GM12878 (cell line): ENCODE results near the gene TCEANC2. TPM values are rescaled to one million over a fixed set of nuclear protein-coding genes. Genes with fewer than 3 reads are reported as not detected.
"Not testable (repeated sequence)": the region's sequence is repeated elsewhere in the genome, so short reads cannot be mapped to it uniquely, and the experiment has no call there.

Source experiments
- ATAC-seq: fragments of 200-7000 bp; cut with Tn5 transposase; 3 replicates; pipeline ENCODE4 v1.9.1; 2020; ENCODE audit warnings: mild to moderate bottlenecking, moderate library complexity
- BruUV-seq: library from RNA; stranded (reverse); fragments of 400-500 nt; replicated peaks from 2 replicates; lab custom pipeline; 2021; lab: Mats Ljungman, UMichigan
- CTCF ChIA-PET: fragments of 300-600 bp; sonication (Branson Sonifier 250); formaldehyde crosslinking; extraction: SDS; loops from one replicate; lab custom pipeline; 2021; ENCODE audit warnings: inconsistent platforms; lab: Yijun Ruan, JAX
- POLR2A ChIA-PET: fragments of 350-600 bp; formaldehyde crosslinking; extraction: SDS; loops from one replicate; lab custom pipeline; 2021; ENCODE audit warnings: inconsistent platforms; lab: Charles Lee
- RAD21 ChIA-PET: fragments of 300-600 bp; sonication (Branson Sonifier 250); formaldehyde crosslinking; loops from one replicate; lab custom pipeline; 2023; ENCODE audit warnings: antibody characterized with exemption; ENCODE audit not compliant: unreplicated experiment; lab: Charles Lee
- SMC1A ChIA-PET: fragments of 300-600 bp; sonication (Branson Sonifier 250); formaldehyde crosslinking; loops from one replicate; lab custom pipeline; 2023; ENCODE audit not compliant: unreplicated experiment, uncharacterized antibody; lab: Charles Lee
- DNase-seq: peaks from one replicate; pipeline ENCODE4 v3.0.0-alpha.2; 2011; ENCODE audit warnings: low read depth, low spot score
- FAIRE-seq: peaks from 3 replicates; lab custom pipeline; 2011; peaks lifted over from hg19 to GRCh38; lab: Jason Lieb, UNC
- H2AFZ ChIP-seq: 2 replicates; pipeline ENCODE4 v1.6.0; 2011; ENCODE audit warnings: low read depth, low read length, control low read depth; ENCODE audit not compliant: control insufficient read depth
- H3K27ac ChIP-seq: 2 replicates; pipeline ENCODE4 v1.5.1; 2011; ENCODE audit warnings: control low read depth; ENCODE audit not compliant: control insufficient read depth, insufficient read depth
- H3K27me3 ChIP-seq, 2 experiments: replicated peaks in 1 of 2; 2 replicates each; pipeline versions ENCODE4 v1.6.0 to v1.6.1; 2011; ENCODE audit warnings: low read length in 1 of 2; ENCODE audit not compliant: control insufficient read depth in 2 of 2, insufficient read depth in 2 of 2
- H3K36me3 ChIP-seq, 2 experiments: 2 replicates each; pipeline ENCODE4 v1.5.1; 2011; ENCODE audit warnings: low read length in 1 of 2; ENCODE audit not compliant: control insufficient read depth in 2 of 2, insufficient read depth in 2 of 2
- H3K4me1 ChIP-seq: 2 replicates; pipeline ENCODE4 v1.6.1; 2011; ENCODE audit warnings: mild to moderate bottlenecking, low read length, moderate library complexity, mixed read lengths; ENCODE audit not compliant: control insufficient read depth, insufficient read depth
- H3K4me2 ChIP-seq: 2 replicates; pipeline ENCODE4 v1.6.0; 2011; ENCODE audit warnings: control low read depth; ENCODE audit not compliant: control insufficient read depth, insufficient read depth
- H3K4me3 ChIP-seq: fragments of 200-600 bp; sonication (generic); 2 replicates; pipeline ENCODE4 v1.5.1; 2016
- H3K79me2 ChIP-seq: 2 replicates; pipeline ENCODE4 v1.6.0; 2011; ENCODE audit warnings: low read length; ENCODE audit not compliant: control insufficient read depth, insufficient read depth
- H3K9ac ChIP-seq: 2 replicates; pipeline ENCODE4 v1.8.0; 2011; ENCODE audit warnings: low read length, control low read depth, mixed read lengths; ENCODE audit not compliant: control insufficient read depth, insufficient read depth
- H3K9me3 ChIP-seq: replicated peaks from 3 replicates; pipeline ENCODE4 v1.5.1; 2011; ENCODE audit warnings: mild to moderate bottlenecking, low read length; ENCODE audit not compliant: control insufficient read depth, insufficient read depth
- H4K20me1 ChIP-seq: 2 replicates; pipeline ENCODE4 v1.6.0; 2011; ENCODE audit not compliant: control insufficient read depth, insufficient read depth
- MAX ChIP-seq: IDR thresholded peaks from 2 replicates; pipeline ENCODE4 v1.6.1; 2012; ENCODE audit warnings: low read depth, low read length, improper control_type of control experiment
- MYC ChIP-seq: IDR thresholded peaks from 2 replicates; pipeline ENCODE4 v1.6.1; 2011; ENCODE audit warnings: mild to moderate bottlenecking, low read length, moderate library complexity, inconsistent platforms; ENCODE audit not compliant: insufficient read depth, insufficient replicate concordance, insufficient read length, severe bottlenecking
- PKNOX1 ChIP-seq: fragments of 450-650 bp; IDR thresholded peaks from 2 replicates; pipeline ENCODE4 v1.6.1; 2016; ENCODE audit warnings: mild to moderate bottlenecking
- SMC3 ChIP-seq: IDR thresholded peaks from 2 replicates; pipeline ENCODE4 v1.6.1; 2011; ENCODE audit warnings: low read length, improper control_type of control experiment, borderline replicate concordance
- STAT3 ChIP-seq: IDR thresholded peaks from 2 replicates; pipeline ENCODE4 v1.6.1; 2011; ENCODE audit warnings: low read depth, low read length, improper control_type of control experiment
- WGBS: methylation state at CpG from one replicate; pipeline ENCODE4 v1.1.6; 2016; ENCODE audit warnings: low lambda C conversion rate; ENCODE audit not compliant: insufficient replicate concordance, insufficient coverage; ENCODE audit errors: missing lambda C conversion rate; 5-methylcytosine and 5-hydroxymethylcytosine counted together
- in situ Hi-C: fragments of 300-500 bp; cut with MboI; formaldehyde crosslinking; loops from 9 replicates; pipeline ENCODE4 v1.14.3; 2018; ENCODE audit warnings: mixed read lengths
- intact Hi-C: fragments of 100-400 bp; cut with micrococcal nuclease; formaldehyde crosslinking; loops from one replicate; pipeline ENCODE4 v1.14.2; 2022; ENCODE audit not compliant: unreplicated experiment
- polyA plus RNA-seq, 11 experiments: library from polyadenylated mRNA; depleted of rRNA in 4 of 11; unstranded in 6 of 11; stranded (reverse) in 5 of 11; fragments of >200 nt; fragmentation: Nextera tagmentation in 4 of 11; fragmentation: Illumina TruSeq in 1 of 11; extraction: Ambion mirVana in 4 of 11; extraction: Trizol in 1 of 11; gene quantifications; 1 replicate in 1 of 11; 2 replicates in 10 of 11; pipeline versions ENCODE4 v1.2.1 to v1.2.3, GENCODE V29; 2011 to 2016; ENCODE audit warnings: inconsistent platforms in 2 of 11, missing spikeins in 2 of 11, low read depth in 1 of 11
- total RNA-seq, 4 experiments: library from RNA; depleted of rRNA in 3 of 4; stranded (reverse); fragments of >200 nt in 3 of 4; fragmentation: Illumina TruSeq in 1 of 4; extraction: Trizol in 1 of 4; gene quantifications; 2 replicates each; pipeline versions ENCODE4 v1.2.1 to v1.2.3, GENCODE V29; 2013 to 2021

The TCEANC2 gene
- total and polyA plus RNA-seq, 10 of the 15 experiments (the other 5 are each of a cell fraction or from before 2014, with no cell fraction given): 4.4 to 13.2 (median 6.4) TPM

GRCh38 chr1:54091666-54092065 lies 38.3 kb downstream of the TCEANC2 start:
- POLR2A ChIA-PET: no interaction called here
- SMC1A ChIA-PET: interaction anchor here (1.0 kb wide), 1 partner anchor 90 kb away, joined by 3 read pairs; no protein-coding TSS in a partner anchor
- H3K4me3 ChIP-seq: no peak overlapping the region
- FAIRE-seq (no peak), DNase-seq (no peak), ATAC-seq (no peak)
- in situ Hi-C loops (no loop called here), intact Hi-C loops (no loop called here)
- no peak overlapping the region for H3K9ac ChIP-seq
- H3K9me3 ChIP-seq: no peaks in the 10 kb centered on the region
- CTCF ChIA-PET: interaction anchor here (1.2 kb wide), 1 partner anchor 11 kb away, joined by 5 read pairs; no protein-coding TSS in a partner anchor
- no peak overlapping the region for H2AFZ ChIP-seq
- H4K20me1 ChIP-seq: no peaks in the 10 kb centered on the region
- no peak overlapping the region for H3K27ac ChIP-seq
- no peak overlapping the region for H3K4me2 ChIP-seq
- no TSS peak for BruUV-seq
- WGBS: 97% methylated on average over 3 of the region's 3 CpGs
- RAD21 ChIA-PET: no interaction called here
- H3K27me3 ChIP-seq: no peaks in the 10 kb centered on the region
- TF ChIP-seq MAX: no peak
- no peak for TF ChIP-seq STAT3
- no peak for TF ChIP-seq SMC3
- peaks cover 3 to 5% of the 10 kb centered on the region in 2 experiments; a peak in 3 of 4 replicates for H3K36me3 ChIP-seq
- H3K4me1 ChIP-seq: no peaks in the 10 kb centered on the region
- H3K79me2 ChIP-seq: no peaks in the 10 kb centered on the region

- no peak for TF ChIP-seq PKNOX1
- no peak for TF ChIP-seq MYC
- no peak overlapping the region for H3K4me3 ChIP-seq
- no peak for ATAC-seq
- no peaks in the 10 kb centered on the region for H3K4me1 ChIP-seq
- no peaks in the 10 kb centered on the region for H3K27me3 ChIP-seq
- ChIA-PET SMC1A (no interaction called here), POLR2A (no interaction called here), RAD21 (no interaction called here), CTCF (interaction anchor here (0.7 to 0.9 kb wide), 2 partner anchors 8 to 270 kb away, joined by 3 to 4 read pairs; no protein-coding TSS in a partner anchor)
- H3K9ac ChIP-seq: no peak overlapping the region
- H3K79me2 ChIP-seq: no peaks in the 10 kb centered on the region
- H4K20me1 ChIP-seq: no peaks in the 10 kb centered on the region
- peaks cover 3 to 6% of the 10 kb centered on the region in 2 experiments; a peak in 3 of 4 replicates for H3K36me3 ChIP-seq
- in situ Hi-C loops (no loop called here), intact Hi-C loops (no loop called here)
- BruUV-seq: no TSS peak
- no peak overlapping the region for H2AFZ ChIP-seq
- no peak overlapping the region for H3K27ac ChIP-seq
- 100% methylated on average over 4 of the region's 4 CpGs for whole genome bisulfite sequencing
- no peak overlapping the region for H3K4me2 ChIP-seq
- no peaks in the 10 kb centered on the region for H3K9me3 ChIP-seq
- no peak for DNase-seq
- FAIRE-seq: no peak
Observed at GRCh38 chr1:54094001-54094729, 40.8 kb downstream of the TCEANC2 start.

- POLR2A ChIA-PET, H4K20me1 ChIP-seq, H3K27ac ChIP-seq, H2AFZ ChIP-seq, H3K79me2 ChIP-seq, H3K4me2 ChIP-seq, H3K36me3 ChIP-seq, intact Hi-C loops, BruUV-seq, ATAC-seq, RAD21 ChIA-PET, H3K4me1 ChIP-seq, H3K27me3 ChIP-seq, H3K4me3 ChIP-seq, in situ Hi-C loops, H3K9me3 ChIP-seq, DNase-seq, FAIRE-seq, H3K9ac ChIP-seq: not testable (repeated sequence)
- ChIA-PET SMC1A (interaction anchor here (0.8 kb wide), 2 partner anchors 13 to 19 kb away, joined by 3 to 4 read pairs; no protein-coding TSS in a partner anchor), CTCF (interaction anchor here (0.7 to 0.9 kb wide), 2 partner anchors 8 to 13 kb away, joined by 3 read pairs; no protein-coding TSS in a partner anchor)
- WGBS: 64% methylated on average over 1 of the region's 1 CpG
Observed at GRCh38 chr1:54094730-54095105, 41.3 kb downstream of the TCEANC2 start.
